ENCODE measurements around the gene WBP1.

GRCh38 chr2:74413001-74413698 lies 45.1 kb upstream of the WBP1 start:
- TF ChIP-seq CTCF (conservative IDR thresholded peaks at IDR 0.05; ENCODE audit: low read length), result no peak
- no peak for TF ChIP-seq EZH2phosphoT487 (IDR thresholded peaks at IDR 0.05; ENCODE audit: borderline replicate concordance)
